B cell (primary cell): ENCODE measurements around the gene WWC1. TPM values are rescaled to one million over a fixed set of nuclear protein-coding genes. Genes with fewer than 3 reads are reported as not detected.

Experiments used
- ATAC-seq: fragments of 200-7000 bp; cut with Tn5 transposase; one replicate; pipeline ENCODE4 v1.10.0; 2021; ENCODE audit warnings: low read depth, mild to moderate bottlenecking, moderate number of reproducible peaks, moderate library complexity
- CTCF ChIA-PET: fragments of 350-600 bp; sonication (Branson Sonifier 250); formaldehyde crosslinking; loops from one replicate; lab custom pipeline; 2021; ENCODE audit warnings: antibody characterized with exemption, inconsistent platforms; lab: Charles Lee
- POLR2A ChIA-PET: fragments of 350-600 bp; sonication (Branson Sonifier 250); formaldehyde crosslinking; loops from one replicate; lab custom pipeline; 2021; ENCODE audit warnings: antibody characterized with exemption; lab: Charles Lee
- DNase-seq: peaks from one replicate; pipeline ENCODE4 v3.0.0; 2013
- H2AFZ ChIP-seq: 2 replicates; pipeline ENCODE4 v1.6.1; 2012; ENCODE audit warnings: mild to moderate bottlenecking, low read depth, low read length; ENCODE audit not compliant: insufficient read depth, poor library complexity, severe bottlenecking
- H3K27ac ChIP-seq, 2 donors: 1 replicate in 1 of 2; 2 replicates in 1 of 2; pipeline ENCODE4 v1.5.1; 2012 to 2013; ENCODE audit warnings: low read length in 2 of 2, mild to moderate bottlenecking in 2 of 2, moderate library complexity in 1 of 2
- H3K27me3 ChIP-seq, 4 experiments: fragments of 200-600 bp in 1 of 4; sonication (generic) in 1 of 4; replicated peaks in 1 of 4; 1 replicate in 2 of 4; 2 replicates in 2 of 4; pipeline versions ENCODE4 v1.6.1 to v1.7.0; 2013 to 2016; ENCODE audit warnings: low read length in 3 of 4, mild to moderate bottlenecking in 2 of 4, mixed read lengths in 1 of 4, moderate library complexity in 1 of 4; ENCODE audit not compliant: insufficient read depth in 4 of 4, control insufficient read depth in 3 of 4; ENCODE audit errors: control extremely low read depth in 1 of 4
- H3K36me3 ChIP-seq, 2 experiments: replicated peaks in 1 of 2; 1 replicate in 1 of 2; 2 replicates in 1 of 2; pipeline versions ENCODE4 v1.6.1 to v1.7.1; 2013; ENCODE audit warnings: low read length in 1 of 2; ENCODE audit not compliant: insufficient read depth in 2 of 2, control insufficient read depth in 1 of 2; ENCODE audit errors: control extremely low read depth in 1 of 2, extremely low read depth in 1 of 2
- H3K4me1 ChIP-seq, 2 donors: fragments of 200-600 bp in 1 of 2; sonication (generic) in 1 of 2; 1 replicate in 1 of 2; 2 replicates in 1 of 2; pipeline versions ENCODE4 v1.5.1 to v1.6.1; 2013 to 2017; ENCODE audit warnings: low read length in 2 of 2; ENCODE audit not compliant: control insufficient read depth in 2 of 2, insufficient read depth in 2 of 2
- H3K4me2 ChIP-seq: replicated peaks from 2 replicates; pipeline ENCODE3; 2012; ENCODE audit warnings: mild to moderate bottlenecking, low read depth, low read length; ENCODE audit not compliant: poor library complexity, severe bottlenecking
- H3K4me3 ChIP-seq, 5 experiments: fragments of 200-600 bp in 1 of 5; sonication (generic) in 1 of 5; 1 replicate in 3 of 5; 2 replicates in 2 of 5; pipeline versions ENCODE4 v1.5.1 to v1.7.0; 2011 to 2016; ENCODE audit warnings: low read length in 4 of 5, mild to moderate bottlenecking in 4 of 5, low read depth in 2 of 5, control low read depth in 1 of 5, moderate library complexity in 1 of 5; ENCODE audit not compliant: insufficient read depth in 1 of 5; ENCODE audit errors: control extremely low read depth in 1 of 5, extremely low read depth in 1 of 5
- H3K79me2 ChIP-seq: fragments of 200-600 bp; sonication (generic); one replicate; pipeline ENCODE4 v1.6.0; 2016; ENCODE audit warnings: low read length; ENCODE audit not compliant: control insufficient read depth, insufficient read depth
- H3K9ac ChIP-seq: fragments of 200-600 bp; sonication (generic); 2 replicates; pipeline ENCODE4 v1.6.1; 2017; ENCODE audit warnings: mild to moderate bottlenecking, low read length, moderate library complexity
- H3K9me3 ChIP-seq, 3 donors: one replicate each; pipeline versions ENCODE4 v1.6.1 to v1.7.1; 2013; ENCODE audit warnings: low read length in 2 of 3; ENCODE audit not compliant: control insufficient read depth in 2 of 3, insufficient read depth in 1 of 3; ENCODE audit errors: control extremely low read depth in 1 of 3
- H4K20me1 ChIP-seq: 2 replicates; pipeline ENCODE4 v1.6.0; 2012; ENCODE audit warnings: mild to moderate bottlenecking, low read length; ENCODE audit not compliant: insufficient read depth, control insufficient read depth, poor library complexity, severe bottlenecking
- H3K27ac Mint-ChIP-seq: one replicate; pipeline ENCODE4 v1.8.0; 2021; ENCODE audit warnings: mixed read lengths
- H3K27me3 Mint-ChIP-seq: one replicate; pipeline ENCODE4 v1.8.0; 2021; ENCODE audit warnings: mixed read lengths
- H3K4me1 Mint-ChIP-seq: one replicate; pipeline ENCODE4 v1.8.0; 2021; ENCODE audit warnings: mixed read lengths
- H3K4me3 Mint-ChIP-seq: one replicate; pipeline ENCODE4 v1.8.0; 2021; ENCODE audit warnings: mixed read lengths
- H3K9me3 Mint-ChIP-seq: one replicate; pipeline ENCODE4 v1.8.0; 2022; ENCODE audit warnings: mixed read lengths; ENCODE audit not compliant: insufficient read depth
- CTCF ChIP-seq: fragments of 200-600 bp; IDR thresholded peaks from one replicate; pipeline ENCODE4 v1.8.0; 2022; ENCODE audit warnings: antibody characterized with exemption, mild to moderate bottlenecking
- EZH2 ChIP-seq: IDR thresholded peaks from 2 replicates; pipeline ENCODE4 v1.6.1; 2012; ENCODE audit warnings: borderline replicate concordance, low read depth, mild to moderate bottlenecking, moderate library complexity, low read length; ENCODE audit not compliant: insufficient read depth, poor library complexity, severe bottlenecking
- WGBS: methylation state at CpG from one replicate; pipeline ENCODE4 v1.1.5; 2013; ENCODE audit warnings: missing lambda C conversion rate; ENCODE audit not compliant: insufficient coverage; 5-methylcytosine and 5-hydroxymethylcytosine counted together
- intact Hi-C: fragments of 100-400 bp; cut with micrococcal nuclease; formaldehyde crosslinking; loops from one replicate; pipeline ENCODE4 v1.10.0; 2022
- polyA plus RNA-seq: library from polyadenylated mRNA; depleted of rRNA; stranded (reverse); fragments of >200 nt; gene quantifications from 2 replicates; pipeline ENCODE4 v1.2.3, GENCODE V29; 2012
- total RNA-seq, 2 donors: library from RNA; stranded (reverse); fragments of 120-200 nt in 1 of 2; gene quantifications; 1 replicate in 1 of 2; 2 replicates in 1 of 2; pipeline versions ENCODE4 v1.2.3 to v1.2.4, GENCODE V29; 2013 to 2022

Gene WWC1
- total and polyA plus RNA-seq, 2 donors (not counting 1 experiment from before 2014, with no cell fraction given): 1.5 to 2.0 TPM

- no peak overlapping the region for H3K9ac ChIP-seq
- no peak overlapping the region for H2AFZ ChIP-seq
- no peak overlapping the region for H3K4me3 ChIP-seq
- H3K79me2 ChIP-seq: no peaks in the 10 kb centered on the region
- peaks cover 18% of the 10 kb centered on the region for H3K27me3 Mint-ChIP-seq
- peaks cover 0 to 2% (median 0%) of the 10 kb centered on the region in 4 experiments for H3K27me3 ChIP-seq
- POLR2A ChIA-PET: no interaction called here
- no peaks in the 10 kb centered on the region for H3K4me1 Mint-ChIP-seq
- no peaks in the 10 kb centered on the region for H3K36me3 ChIP-seq
- no peaks in the 10 kb centered on the region for H4K20me1 ChIP-seq
- no peak for TF ChIP-seq CTCF
- no peak for TF ChIP-seq EZH2
- no peaks in the 10 kb centered on the region for H3K4me1 ChIP-seq
- WGBS: 83% methylated on average over 2 of the region's 7 CpGs
- intact Hi-C loops: no loop called here
- no peak overlapping the region for H3K4me3 Mint-ChIP-seq
- CTCF ChIA-PET: no interaction called here
- H3K27ac ChIP-seq: no peak overlapping the region
- H3K9me3 Mint-ChIP-seq: peaks cover 10% of the 10 kb centered on the region
- peaks cover 0 to 19% (median 12%) of the 10 kb centered on the region in 3 donors for H3K9me3 ChIP-seq
- ATAC-seq (no peak), DNase-seq (no peak)
- no peak overlapping the region for H3K4me2 ChIP-seq
- H3K27ac Mint-ChIP-seq: no peak overlapping the region
These were observed 9.3 kb upstream of the WWC1 start for GRCh38 chr5:168282120-168282519.

GRCh38 chr5:168284809-168285208 is 6.6 kb upstream of the WWC1 start:
- Histone ChIP-seq H3K79me2 (no peaks in the 10 kb centered on the region), H3K4me1 (peaks cover 0 to 2% of the 10 kb centered on the region in 2 donors), H3K9ac (no peak overlapping the region), H4K20me1 (no peaks in the 10 kb centered on the region), H3K4me2 (no peak overlapping the region), H3K36me3 (no peaks in the 10 kb centered on the region), H2AFZ (no peak overlapping the region), H3K4me3 (no peak overlapping the region), H3K9me3 (peaks cover 0 to 19% (median 12%) of the 10 kb centered on the region in 3 donors), H3K27me3 (peaks cover 0 to 2% (median 0%) of the 10 kb centered on the region in 4 experiments), H3K27ac (no peak overlapping the region)
- peaks cover 10% of the 10 kb centered on the region for H3K9me3 Mint-ChIP-seq
- ATAC-seq: no peak
- H3K27ac Mint-ChIP-seq: no peak overlapping the region
- H3K27me3 Mint-ChIP-seq: peaks cover 21% of the 10 kb centered on the region
- POLR2A ChIA-PET: no interaction called here
- no peak for TF ChIP-seq CTCF
- no peak for TF ChIP-seq EZH2
- intact Hi-C loops: no loop called here
- no peak overlapping the region for H3K4me3 Mint-ChIP-seq
- CTCF ChIA-PET: no interaction called here
- H3K4me1 Mint-ChIP-seq: peaks cover 5% of the 10 kb centered on the region
- WGBS: no CpG with 5 or more reads among the region's 4 CpGs
- no peak for DNase-seq
